GM19239 (cell line): ENCODE measurements around the gene HMGCS2.

Experiments used
- DNase-seq: peaks from one replicate; pipeline ENCODE4 v3.0.0; 2011; ENCODE audit warnings: low spot score; ENCODE audit not compliant: insufficient read length
- FAIRE-seq: peaks from 2 replicates; lab custom pipeline; 2011; peaks lifted over from hg19 to GRCh38; lab: Jason Lieb, UNC

The HMGCS2 gene

DNA sequence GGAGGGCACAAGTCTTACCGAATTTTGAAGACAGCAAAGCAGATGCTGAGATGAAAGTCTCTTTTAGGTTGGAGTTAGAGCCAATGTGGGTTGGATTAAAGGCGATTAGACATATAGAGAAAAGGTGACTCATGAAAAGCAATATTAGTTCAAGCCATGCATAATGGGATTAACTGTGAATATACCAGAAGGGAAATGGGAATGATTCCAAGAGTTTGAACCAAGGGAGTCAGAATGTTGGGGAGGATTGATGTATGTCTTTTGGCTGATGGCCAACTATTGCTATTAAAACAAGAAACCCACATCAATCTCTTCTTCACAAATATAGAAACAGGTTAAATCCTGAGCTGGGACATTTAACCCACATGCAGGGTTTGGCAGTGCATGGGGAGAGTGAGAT is 1.2 kb downstream of the HMGCS2 start:
- DNase-seq (no peak), FAIRE-seq (no peak)

DNA sequence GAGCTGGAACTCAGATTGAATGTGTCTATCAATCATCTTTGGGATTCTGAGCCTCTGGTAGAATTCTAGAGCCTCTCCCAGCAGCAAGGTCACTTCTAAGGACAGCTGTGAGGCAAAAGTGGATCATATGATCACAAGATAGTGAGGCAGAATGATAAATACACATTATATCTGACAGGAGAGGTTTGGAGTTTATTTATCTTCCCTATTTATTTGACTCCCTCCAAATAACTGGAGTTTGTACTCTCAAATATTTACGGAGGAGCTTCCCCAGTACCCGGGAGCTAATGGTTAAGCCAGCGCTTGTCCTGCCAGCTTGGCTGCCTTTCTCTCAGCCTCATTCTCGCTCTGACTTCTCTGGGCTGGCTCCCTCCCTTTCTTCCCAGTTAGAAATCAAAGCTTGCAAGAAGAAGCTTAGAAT is 2.3 kb downstream of the HMGCS2 start:
- DNase-seq, result no peak
- FAIRE-seq, result no peak

DNA sequence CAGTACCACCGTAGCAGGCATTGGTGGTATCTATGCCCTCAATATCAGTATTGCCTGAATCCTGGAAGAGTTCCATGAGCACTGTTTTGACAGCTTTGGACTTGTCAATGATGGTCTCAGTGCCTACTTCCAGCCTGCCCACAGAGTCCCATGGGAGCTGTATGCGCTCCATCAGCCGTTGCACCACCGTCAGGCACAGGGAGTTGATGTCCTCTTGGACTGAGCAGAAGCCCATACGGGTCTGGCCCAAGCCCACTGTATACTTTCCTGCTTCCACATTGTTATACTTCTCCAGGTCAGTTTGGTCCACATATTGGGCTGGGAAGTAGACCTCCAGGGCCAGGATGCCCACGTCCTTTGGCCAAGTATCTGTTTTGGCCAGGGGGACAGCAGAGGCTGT is 4.5 kb downstream of the HMGCS2 start:
- DNase-seq, result no peak
- no peak for FAIRE-seq

DNA sequence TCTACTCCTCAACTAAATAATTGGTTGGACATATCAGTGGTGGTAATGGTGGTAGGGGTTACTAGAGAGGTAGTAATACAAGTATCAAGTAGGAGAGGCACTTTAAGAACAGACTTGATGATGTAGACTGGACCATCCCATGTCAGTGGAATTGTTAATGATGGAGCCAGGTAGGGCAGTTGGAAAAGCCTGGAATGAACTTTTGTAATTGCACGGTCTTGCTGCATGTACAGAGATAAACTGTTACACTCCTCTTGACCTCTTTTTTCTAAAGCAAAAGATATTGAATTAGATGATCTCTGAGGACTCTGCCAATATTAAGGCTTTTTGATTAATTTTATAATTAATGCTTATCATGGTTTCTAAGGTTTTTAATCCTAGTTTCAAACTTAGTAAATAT is 5.8 kb downstream of the HMGCS2 start:
- FAIRE-seq (no peak), DNase-seq (no peak)

DNA sequence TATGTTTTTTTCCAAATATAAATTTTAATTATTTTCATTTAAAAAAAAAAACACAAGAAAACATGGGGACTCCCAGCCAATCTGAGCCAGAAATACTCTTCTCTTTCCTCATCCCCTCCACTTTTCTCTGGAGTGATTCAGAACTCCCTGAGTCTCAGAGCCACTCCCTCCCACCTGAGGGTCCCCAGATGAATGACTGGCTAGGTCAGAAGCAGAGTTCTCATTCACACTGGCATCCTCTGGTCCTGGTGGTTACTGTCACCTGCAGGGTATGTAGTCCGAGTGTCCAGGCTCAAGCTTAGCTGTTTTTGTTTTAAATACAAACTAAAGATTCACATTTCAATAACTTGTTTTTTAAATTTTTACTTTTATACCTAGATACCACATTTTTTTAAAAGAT is 6.3 kb downstream of the HMGCS2 start:
- DNase-seq, result no peak
- FAIRE-seq, result no peak

DNA sequence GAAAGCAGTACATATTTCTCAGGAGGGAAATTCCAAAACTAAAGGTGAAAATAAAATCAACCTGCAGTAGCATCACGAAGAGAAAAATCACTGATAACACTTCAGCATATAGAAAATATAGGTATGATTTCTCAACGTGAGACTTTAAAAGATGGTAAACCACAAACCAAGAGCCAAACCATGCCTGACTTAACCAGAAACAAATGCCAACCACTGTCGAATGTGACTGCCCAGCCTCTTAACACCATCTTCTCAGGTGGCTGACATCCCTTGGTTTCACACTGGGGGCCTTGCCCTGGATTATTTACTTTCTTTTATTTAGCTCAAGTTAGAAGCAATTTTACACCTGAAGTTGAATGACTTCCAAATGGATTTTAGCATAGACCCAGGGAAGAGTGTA is 10.1 kb downstream of the HMGCS2 start:
- no peak for FAIRE-seq
- no peak for DNase-seq

DNA sequence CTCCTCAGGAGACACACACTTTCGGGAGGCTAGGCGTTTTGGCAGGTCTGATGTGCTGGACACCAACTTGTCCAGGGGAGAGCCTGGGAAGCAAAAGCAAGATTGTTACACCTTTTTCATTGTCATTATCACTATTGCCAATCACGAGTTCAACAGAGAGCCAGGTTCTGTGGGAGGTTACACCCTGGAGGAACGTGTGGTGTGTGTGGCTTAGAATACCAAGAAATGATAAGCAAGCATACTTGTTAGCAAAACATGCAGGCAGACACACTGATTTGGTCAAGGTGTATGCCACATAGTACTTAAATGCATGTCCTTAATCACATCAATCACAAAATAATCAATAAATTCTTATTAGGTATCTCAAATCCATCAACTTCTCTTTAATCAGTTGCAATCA is 16.1 kb downstream of the HMGCS2 start:
- FAIRE-seq (no peak), DNase-seq (no peak)

DNA sequence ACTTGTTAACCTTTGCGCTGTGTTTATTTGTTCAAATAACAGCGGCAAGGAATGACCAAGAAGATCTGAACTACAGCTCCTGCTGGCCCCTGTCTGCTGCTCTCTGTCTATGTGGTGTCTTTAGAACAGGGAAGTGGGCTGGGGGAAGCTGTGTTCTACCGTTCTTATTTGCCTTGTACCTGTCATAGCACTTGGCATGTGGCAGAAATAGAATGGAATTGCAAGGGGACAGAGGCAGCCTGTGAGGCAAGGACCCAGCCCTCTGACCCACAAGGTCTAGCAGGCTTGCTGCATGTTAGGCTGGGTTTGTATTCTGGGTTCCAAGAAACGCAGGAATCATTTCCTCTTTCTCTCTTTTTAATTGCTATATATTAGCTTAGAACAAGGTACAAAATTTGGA is 20.7 kb downstream of the HMGCS2 start:
- FAIRE-seq (no peak), DNase-seq (no peak)

DNA sequence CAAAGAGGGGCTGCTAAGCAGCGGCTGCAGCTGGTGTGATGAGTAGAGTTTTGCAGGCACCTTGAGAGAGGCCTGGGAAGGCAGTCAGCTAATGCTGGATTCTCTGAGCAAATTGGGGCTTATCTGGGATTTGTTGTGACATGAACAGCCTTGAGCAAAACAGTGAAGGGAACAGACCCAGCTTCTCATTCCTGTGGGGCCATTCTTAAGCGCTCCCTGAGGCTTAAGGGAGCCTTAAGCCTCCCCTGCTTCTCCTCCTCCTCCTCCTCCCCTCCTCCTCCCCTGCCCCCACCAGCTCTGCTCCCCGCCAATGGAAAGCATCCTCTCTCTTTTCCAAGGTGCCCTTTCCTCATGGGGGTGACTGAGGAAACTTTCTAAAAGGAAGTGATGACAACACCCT is 21.3 kb downstream of the HMGCS2 start:
- FAIRE-seq (no peak), DNase-seq (no peak)

DNA sequence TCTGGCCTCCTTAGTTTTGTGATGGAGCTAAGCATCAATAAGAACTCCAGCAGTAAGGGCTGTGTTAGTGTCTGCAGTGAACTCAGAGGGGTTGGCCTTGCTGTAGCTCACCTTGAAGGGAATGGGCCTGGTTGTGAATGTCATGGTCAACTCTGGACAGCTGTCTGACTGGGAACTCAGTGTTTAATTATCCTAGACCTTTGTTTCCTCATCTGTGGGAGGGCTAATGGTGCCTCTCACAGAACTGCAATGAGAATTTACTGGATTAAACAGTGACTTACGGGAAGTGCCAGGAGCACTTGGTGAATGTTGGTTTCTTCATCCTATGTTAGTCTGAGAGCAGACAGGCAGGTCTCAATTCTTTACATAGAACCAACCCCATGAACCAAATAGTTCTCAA is 23.7 kb downstream of the HMGCS2 start:
- FAIRE-seq (no peak), DNase-seq (no peak)

DNA sequence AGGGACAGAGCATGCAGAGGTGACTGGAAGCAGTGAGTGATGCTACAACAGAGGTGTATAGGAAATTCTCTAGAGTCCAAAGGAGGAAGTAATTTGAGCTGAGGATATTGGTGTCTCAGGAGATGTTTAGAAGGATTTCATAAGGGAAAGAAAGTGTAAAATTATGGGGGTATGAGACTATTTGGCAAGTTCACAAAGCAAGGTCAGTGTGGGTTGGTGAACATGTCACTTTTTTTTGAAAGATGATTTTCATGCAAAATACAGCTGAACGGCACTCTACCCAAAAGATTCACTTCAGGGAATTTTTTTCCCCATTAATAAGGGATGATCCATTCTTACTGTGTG is 24.1 kb downstream of the HMGCS2 start:
- FAIRE-seq, result no peak

DNA sequence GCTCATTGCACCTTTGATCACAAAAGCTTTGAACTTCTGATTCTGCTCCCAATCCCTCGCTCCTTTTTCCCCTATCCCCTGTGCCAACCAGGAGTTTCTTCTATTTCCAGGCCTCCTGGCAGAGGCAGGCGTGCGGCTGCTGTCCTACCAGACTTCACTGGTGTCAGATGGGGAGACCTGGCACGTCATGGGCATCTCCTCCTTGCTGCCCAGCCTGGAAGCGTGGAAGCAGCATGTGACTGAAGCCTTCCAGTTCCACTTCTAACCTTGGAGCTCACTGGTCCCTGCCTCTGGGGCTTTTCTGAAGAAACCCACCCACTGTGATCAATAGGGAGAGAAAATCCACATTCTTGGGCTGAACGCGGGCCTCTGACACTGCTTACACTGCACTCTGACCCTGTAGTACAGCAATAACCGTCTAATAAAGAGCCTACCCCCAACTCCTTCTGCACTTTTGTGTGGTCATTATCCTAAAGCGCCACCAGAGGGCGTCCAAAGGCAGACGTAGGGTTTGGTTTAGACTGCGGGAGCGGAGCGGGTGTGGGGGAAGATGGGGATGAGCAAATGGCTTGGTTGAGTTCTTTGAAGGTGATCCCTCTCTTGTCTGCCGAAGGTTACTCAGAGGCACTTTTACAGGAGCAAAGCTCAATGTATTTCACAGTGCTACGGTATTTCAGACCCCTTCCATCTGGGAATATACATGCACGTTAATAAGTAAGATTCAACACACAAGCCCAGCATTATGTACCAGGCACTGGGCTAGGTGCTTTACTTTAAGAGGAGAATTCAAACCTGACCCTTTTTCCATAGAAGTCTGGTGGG is 24.7 kb downstream of the HMGCS2 start:
- FAIRE-seq (peak; percentile 60), DNase-seq (peak; percentile 56)

More for the DNA sequence above, 24.1 kb downstream of the HMGCS2 start:
- no peak for DNase-seq

DNA sequence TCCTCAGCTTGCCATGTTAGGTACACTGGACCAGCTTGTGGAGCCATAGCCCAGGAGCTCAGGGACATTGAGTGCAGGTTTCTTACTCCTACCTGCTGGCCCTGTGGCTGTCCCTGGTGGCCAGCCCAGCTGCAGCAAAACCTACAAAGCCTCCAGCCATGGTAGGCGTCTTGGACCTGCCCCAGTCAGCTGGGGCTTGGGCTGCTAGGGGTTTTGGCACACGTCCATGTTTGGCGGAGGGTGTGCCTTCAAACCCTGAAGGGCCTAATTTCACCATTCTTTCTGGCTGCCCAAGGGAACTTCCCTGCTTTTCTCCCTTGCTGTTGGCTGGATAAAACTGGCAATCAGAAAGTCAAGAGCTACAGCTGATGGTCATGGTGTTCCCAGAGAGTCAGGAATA is 25.4 kb downstream of the HMGCS2 start:
- FAIRE-seq, result no peak
- no peak for DNase-seq

DNA sequence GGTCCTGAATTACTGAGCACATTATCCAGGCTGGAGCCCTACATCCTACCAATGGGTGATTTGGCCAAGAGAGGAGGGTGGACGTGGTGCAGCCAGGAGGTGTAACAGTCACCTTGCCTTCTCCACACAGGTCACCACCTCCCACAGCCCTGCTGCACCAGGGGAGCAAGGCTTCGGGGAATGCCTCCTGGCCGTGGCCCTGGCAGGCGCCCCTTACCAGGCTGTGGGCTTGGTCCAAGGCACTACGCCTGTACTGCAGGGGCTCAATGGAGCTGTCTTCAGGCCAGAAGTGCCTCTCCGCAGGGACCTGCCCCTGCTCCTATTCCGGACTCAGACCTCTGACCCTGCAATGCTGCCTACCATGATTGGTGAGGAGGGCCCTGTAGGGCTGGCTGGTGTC is 26.0 kb downstream of the HMGCS2 start:
- FAIRE-seq (no peak), DNase-seq (no peak)

DNA sequence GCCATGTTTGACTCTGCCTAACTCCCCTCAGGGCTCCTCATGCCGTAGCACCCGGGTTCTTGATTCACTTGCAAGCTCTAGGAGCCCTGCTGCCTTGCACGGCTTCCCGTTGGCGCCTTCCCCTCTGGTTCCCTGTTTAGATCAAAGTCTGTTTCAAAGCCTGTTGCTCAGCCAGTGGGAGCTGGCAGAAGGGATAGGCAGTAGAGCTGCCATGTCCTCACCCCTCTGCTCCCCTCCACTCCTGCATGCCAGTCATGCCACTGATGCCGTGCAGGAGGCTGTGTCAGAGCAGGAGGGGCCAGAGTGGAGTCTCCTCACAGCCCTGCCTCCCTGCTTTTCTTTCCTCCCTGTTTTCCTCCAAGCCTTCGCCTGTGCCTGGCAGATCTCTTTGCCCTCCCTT is 26.5 kb downstream of the HMGCS2 start:
- DNase-seq (no peak), FAIRE-seq (no peak)

DNA sequence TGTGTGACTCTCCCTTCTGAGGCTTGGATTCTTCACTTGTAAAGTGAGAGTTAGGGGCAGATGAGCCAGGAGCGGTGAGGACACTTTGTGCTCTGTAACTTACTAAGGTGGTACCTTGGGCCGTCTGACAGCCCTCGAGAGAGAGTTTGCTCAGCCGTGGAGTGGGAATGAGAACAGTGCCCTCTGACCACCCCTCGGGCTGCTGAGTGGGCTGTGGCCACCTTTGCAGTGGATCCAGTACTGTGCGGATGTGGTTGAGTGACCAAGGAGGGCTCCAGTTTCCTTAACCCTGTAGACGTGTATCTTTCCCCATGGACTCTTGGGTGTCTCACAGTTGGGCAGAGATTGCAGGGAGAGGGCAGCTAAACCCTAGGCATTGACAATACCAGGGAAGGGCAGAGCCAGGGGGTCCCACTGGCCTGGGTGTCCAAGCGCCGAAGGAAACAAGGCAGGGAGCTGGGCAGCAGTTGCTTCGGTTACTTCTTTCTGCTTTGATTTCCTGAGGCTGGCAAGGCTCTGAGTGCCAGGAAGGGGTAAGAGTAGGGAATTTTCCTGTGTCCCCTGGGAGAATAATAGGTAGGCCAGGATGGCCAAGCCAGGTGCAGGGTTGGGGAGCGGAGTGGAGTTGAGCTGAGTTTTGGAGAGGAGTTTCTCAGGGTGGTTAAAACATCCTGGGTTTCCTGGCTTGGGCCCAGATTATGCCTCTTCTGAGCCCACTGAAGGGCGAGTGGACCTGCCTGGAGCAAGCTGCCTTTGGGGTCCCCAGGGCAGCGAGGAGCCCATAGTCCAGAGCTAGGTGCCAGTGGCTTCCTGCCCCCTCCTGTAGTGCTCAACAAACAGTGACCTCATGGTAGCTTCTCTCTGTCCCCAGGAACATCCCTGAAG is 27.6 kb downstream of the HMGCS2 start:
- DNase-seq, result no peak
- no peak for FAIRE-seq

DNA sequence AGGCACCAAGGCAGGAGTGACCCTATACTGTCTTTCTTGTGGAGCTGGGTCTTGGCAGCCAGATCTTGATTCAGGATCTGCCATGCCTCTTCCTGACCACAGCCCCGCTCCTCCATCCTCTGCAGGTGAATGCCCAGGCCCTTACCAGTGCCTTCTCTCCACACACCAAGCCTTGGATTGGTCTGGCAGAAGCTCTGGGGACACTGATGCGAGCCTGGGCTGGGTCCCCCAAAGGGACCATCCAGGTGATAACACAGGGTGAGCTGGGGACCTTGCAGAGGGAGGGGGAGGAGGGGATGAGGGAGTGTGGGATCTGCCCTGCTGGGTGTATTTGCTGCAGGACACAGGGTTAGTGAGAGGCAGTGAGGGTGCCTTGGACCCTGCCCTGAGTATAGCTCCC is 28.4 kb downstream of the HMGCS2 start:
- FAIRE-seq (no peak), DNase-seq (no peak)

DNA sequence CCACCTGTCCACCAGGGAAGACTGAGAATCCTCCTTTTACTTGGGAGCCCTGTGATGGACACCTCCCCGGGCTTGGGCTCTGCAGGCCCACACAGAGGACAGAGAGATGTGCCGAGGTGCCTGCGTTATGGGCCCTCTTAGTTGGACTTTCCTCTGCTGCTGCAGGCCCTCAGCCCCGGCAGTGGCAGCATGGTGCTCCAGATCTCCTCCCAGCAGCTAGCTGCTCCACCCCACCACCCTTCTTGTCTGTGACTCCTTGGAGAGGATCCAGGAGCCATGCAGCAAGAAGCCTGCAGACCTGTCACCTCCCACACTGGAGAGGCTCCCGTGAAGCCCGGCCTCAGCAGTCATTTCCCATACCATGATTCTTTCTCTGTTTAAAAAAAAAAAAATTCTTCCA is 29.6 kb downstream of the HMGCS2 start:
- FAIRE-seq, result no peak
- no peak for DNase-seq

DNA sequence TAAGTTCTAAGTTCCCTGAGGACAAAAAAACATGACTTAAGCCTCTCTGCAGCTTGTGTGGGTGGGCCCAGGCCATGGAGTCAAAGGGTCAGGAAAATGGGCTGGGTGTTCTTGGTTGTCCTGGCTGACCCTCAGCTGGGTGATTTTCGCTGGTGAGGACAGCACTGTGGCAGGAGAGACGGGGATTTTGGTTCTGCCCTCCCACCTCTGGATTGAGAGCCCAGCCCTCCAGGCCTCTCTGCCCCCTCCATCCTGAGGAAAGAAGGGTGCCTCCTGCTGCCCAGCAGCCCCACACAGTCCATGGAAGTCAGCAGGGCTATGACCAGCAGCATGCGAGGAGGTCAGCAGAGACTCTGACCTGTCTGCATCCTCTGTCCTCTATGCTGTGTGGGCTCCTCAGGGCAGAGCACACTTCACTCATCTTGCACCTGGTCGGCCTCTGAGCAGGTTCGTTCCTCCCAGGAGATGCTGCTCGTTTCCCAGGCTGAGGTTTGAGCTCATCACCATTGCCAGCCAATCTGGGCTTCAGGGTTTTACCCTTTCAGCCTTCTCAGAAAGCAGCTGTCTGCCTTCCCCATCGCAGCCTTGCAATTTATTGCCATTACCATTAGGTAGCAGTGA is 30.5 kb downstream of the HMGCS2 start:
- DNase-seq (no peak), FAIRE-seq (no peak)

DNA sequence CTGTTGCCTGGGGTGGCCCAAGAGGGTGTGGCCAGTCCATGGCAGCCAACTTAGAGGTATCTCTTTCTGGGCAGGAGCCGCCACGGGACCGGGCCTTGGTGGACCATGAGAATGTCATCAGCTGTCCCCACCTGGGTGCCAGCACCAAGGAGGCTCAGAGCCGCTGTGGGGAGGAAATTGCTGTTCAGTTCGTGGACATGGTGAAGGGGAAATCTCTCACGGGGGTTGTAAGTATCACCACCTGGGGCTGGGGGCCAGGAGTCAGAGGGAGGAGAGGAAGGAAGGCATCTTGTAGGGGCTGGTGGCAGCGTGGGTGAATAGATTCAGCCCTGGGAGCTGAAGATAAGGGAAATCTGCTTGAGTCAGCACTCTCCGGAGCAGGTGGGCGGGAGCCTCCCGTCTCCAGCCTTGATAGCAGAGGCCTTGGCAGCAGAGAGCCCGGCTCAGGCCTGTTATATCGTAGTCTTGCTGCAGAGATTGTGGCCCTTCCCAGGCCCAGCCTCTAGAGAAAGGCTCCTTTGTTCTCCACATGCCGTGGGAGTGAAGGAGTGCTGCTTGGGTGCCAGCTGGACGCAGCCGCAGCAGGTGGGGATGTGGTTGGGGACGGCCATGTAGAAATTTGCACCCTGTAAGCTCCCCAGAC is 31.5 kb downstream of the HMGCS2 start:
- FAIRE-seq (no peak), DNase-seq (no peak)

DNA sequence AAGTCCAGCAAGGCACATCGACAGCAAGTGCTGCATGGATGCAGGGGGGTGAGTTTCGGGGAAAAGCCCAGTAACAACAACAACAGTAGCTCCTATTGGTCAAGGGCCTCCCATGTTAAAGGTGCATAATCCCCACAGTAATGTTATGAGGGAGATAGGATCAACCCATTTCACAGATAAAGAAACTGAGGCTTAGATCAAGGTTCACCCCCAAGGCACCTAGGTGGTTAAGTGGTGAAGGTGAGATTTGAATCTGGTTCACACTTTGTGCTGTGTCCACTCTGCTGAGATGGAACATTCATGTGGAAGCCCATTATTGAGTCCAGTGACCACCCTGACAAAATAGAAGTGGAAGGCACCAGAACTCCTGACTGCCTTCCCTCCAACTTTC is 32.1 kb downstream of the HMGCS2 start:
- DNase-seq (no peak), FAIRE-seq (no peak)
